Nephron (organoid): ENCODE results near the gene CFAP91.

Experiments used
- H3K27ac Mint-ChIP-seq, 3 experiments: 2 replicates each; pipeline ENCODE4 v1.8.0; 2020; ENCODE audit warnings: mixed read lengths in 3 of 3, mild to moderate bottlenecking in 2 of 3, moderate library complexity in 1 of 3
- H3K27me3 Mint-ChIP-seq: 2 replicates; pipeline ENCODE4 v1.8.0; 2021; ENCODE audit warnings: low read depth, mild to moderate bottlenecking, moderate library complexity, mixed read lengths
- H3K36me3 Mint-ChIP-seq: 2 replicates; pipeline ENCODE4 v1.8.0; 2020; ENCODE audit warnings: low read depth, mixed read lengths
- H3K4me1 Mint-ChIP-seq: 2 replicates; pipeline ENCODE4 v1.8.0; 2020; ENCODE audit warnings: mixed read lengths
- H3K4me3 Mint-ChIP-seq, 3 experiments: 2 replicates each; pipeline ENCODE4 v1.8.0; 2020; ENCODE audit warnings: mild to moderate bottlenecking in 3 of 3, mixed read lengths in 3 of 3, moderate library complexity in 2 of 3
- H3K9me3 Mint-ChIP-seq: 2 replicates; pipeline ENCODE4 v1.8.0; 2020; ENCODE audit warnings: mixed read lengths
- TF ChIP-seq, protein P1 (sequence below), 3 experiments: fragments of 200-600 bp; sonication (generic); IDR thresholded peaks; one replicate each; pipeline ENCODE4 v1.5.0; 2021; ENCODE audit warnings: antibody characterized with exemption in 3 of 3; ENCODE audit not compliant: unreplicated experiment in 3 of 3

Gene CFAP91

GRCh38 chr3:119659606-119660291, 43.1 kb upstream of the CFAP91 start:
- TF ChIP-seq, protein P1, sequence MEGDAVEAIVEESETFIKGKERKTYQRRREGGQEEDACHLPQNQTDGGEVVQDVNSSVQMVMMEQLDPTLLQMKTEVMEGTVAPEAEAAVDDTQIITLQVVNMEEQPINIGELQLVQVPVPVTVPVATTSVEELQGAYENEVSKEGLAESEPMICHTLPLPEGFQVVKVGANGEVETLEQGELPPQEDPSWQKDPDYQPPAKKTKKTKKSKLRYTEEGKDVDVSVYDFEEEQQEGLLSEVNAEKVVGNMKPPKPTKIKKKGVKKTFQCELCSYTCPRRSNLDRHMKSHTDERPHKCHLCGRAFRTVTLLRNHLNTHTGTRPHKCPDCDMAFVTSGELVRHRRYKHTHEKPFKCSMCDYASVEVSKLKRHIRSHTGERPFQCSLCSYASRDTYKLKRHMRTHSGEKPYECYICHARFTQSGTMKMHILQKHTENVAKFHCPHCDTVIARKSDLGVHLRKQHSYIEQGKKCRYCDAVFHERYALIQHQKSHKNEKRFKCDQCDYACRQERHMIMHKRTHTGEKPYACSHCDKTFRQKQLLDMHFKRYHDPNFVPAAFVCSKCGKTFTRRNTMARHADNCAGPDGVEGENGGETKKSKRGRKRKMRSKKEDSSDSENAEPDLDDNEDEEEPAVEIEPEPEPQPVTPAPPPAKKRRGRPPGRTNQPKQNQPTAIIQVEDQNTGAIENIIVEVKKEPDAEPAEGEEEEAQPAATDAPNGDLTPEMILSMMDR (IDR thresholded peaks at IDR 0.05; ENCODE audit: unreplicated experiment in 3 of 3) = no peak
- no peaks in the 10 kb centered on the region for H3K36me3 Mint-ChIP-seq
- no peak overlapping the region for H3K4me3 Mint-ChIP-seq
- peaks cover 3% of the 10 kb centered on the region for H3K27me3 Mint-ChIP-seq
- H3K27ac Mint-ChIP-seq = peak overlapping the region in 1 of 3 experiments; percentile 93
- H3K9me3 Mint-ChIP-seq = no peaks in the 10 kb centered on the region
- peaks cover 46% of the 10 kb centered on the region for H3K4me1 Mint-ChIP-seq

DNA sequence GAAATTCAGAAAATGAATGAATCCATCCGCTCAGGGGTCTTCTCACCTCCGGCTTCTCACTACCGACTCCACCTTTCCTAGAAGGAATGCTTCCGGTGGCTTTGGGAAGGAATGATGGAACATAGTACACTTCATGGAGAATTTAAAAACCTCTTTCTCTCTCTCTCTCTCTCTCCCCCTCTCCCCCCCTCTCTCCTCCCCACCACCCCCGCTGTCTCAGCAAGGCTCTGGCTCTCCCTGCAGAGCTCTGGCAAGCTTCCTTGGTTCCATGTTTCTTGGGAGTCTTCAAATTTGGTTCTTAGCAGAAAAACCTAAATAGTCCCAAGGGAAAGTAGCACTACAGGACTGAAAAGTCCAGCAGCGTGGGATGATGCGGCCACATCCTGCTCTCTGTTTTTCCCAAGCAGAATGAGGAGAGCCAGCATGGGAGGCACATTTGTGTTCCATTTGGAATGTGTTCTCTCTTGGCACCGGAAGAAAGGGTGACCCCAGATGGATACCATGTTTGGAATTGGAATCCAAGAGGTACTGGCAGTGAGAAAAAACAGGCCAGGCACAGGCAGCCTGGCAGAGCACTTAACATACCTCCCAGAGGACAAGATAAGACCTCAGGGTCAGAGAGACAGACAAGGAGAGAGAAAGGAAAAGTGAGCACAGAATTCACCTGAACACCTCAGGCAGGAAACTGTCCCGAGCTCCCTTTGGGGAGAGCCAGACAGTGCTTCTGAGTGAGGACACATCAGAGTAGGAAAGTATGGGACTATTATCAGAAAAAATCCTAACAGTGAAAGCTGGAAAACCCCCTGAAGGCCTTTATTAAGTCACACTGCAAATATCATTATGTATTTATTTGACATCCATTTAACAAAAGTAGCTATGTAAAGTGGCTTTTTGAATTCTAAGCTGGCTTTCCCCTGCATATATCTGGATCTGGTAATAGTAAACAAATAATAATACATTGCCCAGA, 42.1 kb upstream of the CFAP91 start, which contains the start of gene POPDC2:
Gene POPDC2, minus strand, starts transcription at position 116 of the 967 bp plus-strand sequence. CDS start 166 bp downstream, outside the sequence.
- Mint-ChIP-seq H3K27me3 (peaks cover 3% of the 10 kb centered on the region), H3K9me3 (no peaks in the 10 kb centered on the region), H3K36me3 (no peaks in the 10 kb centered on the region), H3K4me1 (peaks cover 51% of the 10 kb centered on the region), H3K4me3 (peak within 1 kb of the TSS in 1 of 3 experiments; percentile 24), H3K27ac (peak within 1 kb of the TSS in 2 of 3 experiments; percentile 86 to 93)
- TF ChIP-seq, protein P1 (IDR thresholded peaks at IDR 0.05; ENCODE audit: unreplicated experiment in 3 of 3) = no peak

GRCh38 chr3:119662604-119663373, 40.0 kb upstream of the CFAP91 start:
- TF ChIP-seq, protein P1 (IDR thresholded peaks at IDR 0.05; ENCODE audit: unreplicated experiment in 3 of 3) = no peak
- Mint-ChIP-seq H3K9me3 (no peaks in the 10 kb centered on the region), H3K27me3 (peaks cover 3% of the 10 kb centered on the region), H3K27ac (peak overlapping the region; percentile 52 to 94 (median 87)), H3K4me1 (peaks cover 51% of the 10 kb centered on the region), H3K4me3 (peak overlapping the region in 1 of 3 experiments; percentile 3), H3K36me3 (peaks cover 5% of the 10 kb centered on the region)

GRCh38 chr3:119663885-119664284, 38.9 kb upstream of the CFAP91 start:
- Mint-ChIP-seq H3K27me3 (peaks cover 3% of the 10 kb centered on the region), H3K27ac (peak overlapping the region in 2 of 3 experiments; percentile 71 to 94), H3K4me3 (no peak overlapping the region), H3K4me1 (peaks cover 51% of the 10 kb centered on the region), H3K36me3 (peaks cover 6% of the 10 kb centered on the region), H3K9me3 (no peaks in the 10 kb centered on the region)
- TF ChIP-seq, protein P1 (IDR thresholded peaks at IDR 0.05; ENCODE audit: unreplicated experiment in 3 of 3) = no peak

GRCh38 chr3:119664370-119664769, 38.5 kb upstream of the CFAP91 start:
- Mint-ChIP-seq H3K4me3 (no peak overlapping the region), H3K9me3 (no peaks in the 10 kb centered on the region), H3K36me3 (peaks cover 11% of the 10 kb centered on the region), H3K4me1 (peaks cover 51% of the 10 kb centered on the region), H3K27me3 (peaks cover 3% of the 10 kb centered on the region), H3K27ac (peak overlapping the region in 2 of 3 experiments; percentile 31 to 94)
- TF ChIP-seq, protein P1 (IDR thresholded peaks at IDR 0.05; ENCODE audit: unreplicated experiment in 3 of 3) = no peak
